HL-60 (cell line): ENCODE measurements around the gene MRI1.
"Not testable (repeated sequence)": the region's sequence is repeated elsewhere in the genome, so short reads cannot be mapped to it uniquely, and the experiment has no call there.

Experiments
- POLR2AphosphoS5 ChIP-seq: IDR thresholded peaks from 2 replicates; pipeline ENCODE4 v1.6.1; 2012; ENCODE audit warnings: low read depth
- TF ChIP-seq, protein P1 (sequence below): IDR thresholded peaks from one replicate; pipeline ENCODE4 v1.5.1; 2011; ENCODE audit warnings: low read length, control low read depth, inconsistent platforms; ENCODE audit not compliant: insufficient read depth

DNA sequence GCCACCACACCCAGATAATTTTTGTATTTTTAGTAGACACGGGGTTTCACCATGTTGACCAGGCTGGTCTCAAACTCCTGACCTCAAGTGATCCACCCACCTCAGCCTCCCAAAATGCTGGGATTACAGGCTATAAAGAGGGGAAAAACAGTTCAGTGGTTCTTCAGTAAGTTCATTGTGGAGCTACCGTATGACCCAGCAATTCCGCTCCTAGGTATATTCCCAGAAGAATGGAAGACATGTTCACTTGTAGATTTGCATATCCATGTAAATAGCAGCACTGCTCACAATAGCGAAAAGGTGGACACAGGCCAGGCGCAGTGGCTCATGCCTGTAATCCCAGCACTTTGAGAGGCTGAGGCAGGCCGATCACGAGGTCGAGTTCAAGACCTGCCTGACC, 15.5 kb downstream of the MRI1 start:
- TF ChIP-seq, protein P1, sequence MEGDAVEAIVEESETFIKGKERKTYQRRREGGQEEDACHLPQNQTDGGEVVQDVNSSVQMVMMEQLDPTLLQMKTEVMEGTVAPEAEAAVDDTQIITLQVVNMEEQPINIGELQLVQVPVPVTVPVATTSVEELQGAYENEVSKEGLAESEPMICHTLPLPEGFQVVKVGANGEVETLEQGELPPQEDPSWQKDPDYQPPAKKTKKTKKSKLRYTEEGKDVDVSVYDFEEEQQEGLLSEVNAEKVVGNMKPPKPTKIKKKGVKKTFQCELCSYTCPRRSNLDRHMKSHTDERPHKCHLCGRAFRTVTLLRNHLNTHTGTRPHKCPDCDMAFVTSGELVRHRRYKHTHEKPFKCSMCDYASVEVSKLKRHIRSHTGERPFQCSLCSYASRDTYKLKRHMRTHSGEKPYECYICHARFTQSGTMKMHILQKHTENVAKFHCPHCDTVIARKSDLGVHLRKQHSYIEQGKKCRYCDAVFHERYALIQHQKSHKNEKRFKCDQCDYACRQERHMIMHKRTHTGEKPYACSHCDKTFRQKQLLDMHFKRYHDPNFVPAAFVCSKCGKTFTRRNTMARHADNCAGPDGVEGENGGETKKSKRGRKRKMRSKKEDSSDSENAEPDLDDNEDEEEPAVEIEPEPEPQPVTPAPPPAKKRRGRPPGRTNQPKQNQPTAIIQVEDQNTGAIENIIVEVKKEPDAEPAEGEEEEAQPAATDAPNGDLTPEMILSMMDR, result not testable (repeated sequence)
- not testable (repeated sequence) for TF ChIP-seq POLR2AphosphoS5
